H1 (cell line): Measurements from ENCODE around the gene LRRC27. TPM values are rescaled to one million over a fixed set of nuclear protein-coding genes. Genes with fewer than 3 reads are reported as not detected.

Experiments
- CTCF ChIA-PET: fragments of 300-600 bp; sonication (Branson Sonifier 250); formaldehyde crosslinking; loops from one replicate; lab custom pipeline; 2021; ENCODE audit not compliant: partially characterized antibody; lab: Charles Lee
- POLR2A ChIA-PET: fragments of 300-600 bp; sonication (Branson Sonifier 250); formaldehyde crosslinking; loops from one replicate; lab custom pipeline; 2021; ENCODE audit warnings: inconsistent platforms; ENCODE audit not compliant: partially characterized antibody; lab: Charles Lee
- DNase-seq, 2 experiments: peaks; one replicate each; pipeline versions ENCODE4 v3.0.0 to v3.0.0-alpha.2; 2010 to 2022; ENCODE audit warnings: low spot score in 2 of 2, low read depth in 1 of 2, mixed read lengths in 1 of 2
- FAIRE-seq: peaks from 2 replicates; lab custom pipeline; 2011; peaks lifted over from hg19 to GRCh38; lab: Jason Lieb, UNC
- H2AFZ ChIP-seq: 2 replicates; pipeline ENCODE4 v1.8.1; 2012; ENCODE audit warnings: low read length, inconsistent platforms
- H2AK5ac ChIP-seq: 2 replicates; pipeline ENCODE4 v1.6.1; 2013; ENCODE audit warnings: low read depth, low read length
- H2BK120ac ChIP-seq: replicated peaks from 2 replicates; pipeline ENCODE3; 2013; ENCODE audit warnings: low read depth, low read length, inconsistent platforms
- H2BK12ac ChIP-seq: 2 replicates; pipeline ENCODE4 v1.6.1; 2013; ENCODE audit warnings: low read depth, low read length
- H2BK15ac ChIP-seq: 2 replicates; pipeline ENCODE4 v1.6.1; 2013; ENCODE audit warnings: low read length
- H2BK20ac ChIP-seq: 2 replicates; pipeline ENCODE4 v1.6.1; 2013; ENCODE audit warnings: low read length
- H2BK5ac ChIP-seq: 2 replicates; pipeline ENCODE4 v1.6.1; 2013; ENCODE audit warnings: low read depth, low read length
- H3K14ac ChIP-seq: 2 replicates; pipeline ENCODE4 v1.6.1; 2013; ENCODE audit warnings: inconsistent platforms; ENCODE audit not compliant: insufficient read length
- H3K18ac ChIP-seq: 2 replicates; pipeline ENCODE4 v1.6.1; 2013; ENCODE audit warnings: low read length; ENCODE audit errors: extremely low read depth
- H3K23ac ChIP-seq: 2 replicates; pipeline ENCODE4 v1.6.1; 2013; ENCODE audit warnings: inconsistent platforms; ENCODE audit not compliant: insufficient read length
- H3K23me2 ChIP-seq: 2 replicates; pipeline ENCODE4 v1.6.1; 2013; ENCODE audit warnings: low read depth, low read length
- H3K27ac ChIP-seq: 2 replicates; pipeline ENCODE4 v1.6.1; 2011; ENCODE audit warnings: low read depth, low read length, inconsistent platforms
- H3K27me3 ChIP-seq, 4 experiments: replicated peaks in 1 of 4; 1 replicate in 1 of 4; 2 replicates in 3 of 4; pipeline versions ENCODE4 v1.6.1 to v1.8.1; 2011 to 2013; ENCODE audit warnings: low read length in 3 of 4, mild to moderate bottlenecking in 3 of 4, inconsistent platforms in 2 of 4, mixed read lengths in 2 of 4, moderate library complexity in 1 of 4; ENCODE audit not compliant: control insufficient read depth in 3 of 4, insufficient read depth in 3 of 4; ENCODE audit errors: extremely low read depth in 1 of 4
- H3K36me3 ChIP-seq, 4 experiments: 2 replicates each; pipeline versions ENCODE4 v1.6.1 to v1.8.1; 2011 to 2013; ENCODE audit warnings: mild to moderate bottlenecking in 4 of 4, low read length in 3 of 4, moderate library complexity in 2 of 4, control low read depth in 1 of 4, inconsistent platforms in 1 of 4; ENCODE audit not compliant: insufficient read depth in 4 of 4, control insufficient read depth in 2 of 4
- H3K4ac ChIP-seq: replicated peaks from 2 replicates; pipeline ENCODE3; 2013; ENCODE audit warnings: low read length, low read depth, mixed read lengths, inconsistent platforms; ENCODE audit not compliant: insufficient read length
- H3K4me1 ChIP-seq, 4 experiments: replicated peaks in 1 of 4; 1 replicate in 1 of 4; 2 replicates in 3 of 4; pipeline versions ENCODE4 v1.6.1 to v1.8.1; 2011 to 2013; ENCODE audit warnings: low read length in 3 of 4, inconsistent platforms in 2 of 4, mixed read lengths in 1 of 4; ENCODE audit not compliant: insufficient read depth in 4 of 4, control insufficient read depth in 3 of 4
- H3K4me2 ChIP-seq, 2 experiments: 2 replicates each; pipeline versions ENCODE4 v1.6.1 to v1.8.1; 2011 to 2013; ENCODE audit warnings: low read depth in 2 of 2, low read length in 2 of 2, control low read depth in 1 of 2, inconsistent platforms in 1 of 2, mild to moderate bottlenecking in 1 of 2; ENCODE audit not compliant: insufficient read depth in 1 of 2
- H3K4me3 ChIP-seq, 4 experiments: fragments of 200-600, 300-600 bp in 1 of 4; sonication (generic), shearing (Covaris generic), sonication (Bioruptor Twin) in 1 of 4; 2 replicates each; pipeline versions ENCODE4 v1.5.1 to v1.8.1; 2011 to 2016; ENCODE audit warnings: low read length in 4 of 4, low read depth in 3 of 4, control low read depth in 2 of 4, inconsistent platforms in 2 of 4, mild to moderate bottlenecking in 2 of 4, mixed read lengths in 1 of 4, moderate library complexity in 1 of 4; ENCODE audit not compliant: insufficient read depth in 2 of 4; ENCODE audit errors: extremely low read depth in 1 of 4
- H3K56ac ChIP-seq: replicated peaks from 2 replicates; pipeline ENCODE3; 2013; ENCODE audit warnings: low read depth, mild to moderate bottlenecking, mixed read lengths, low read length, inconsistent platforms; ENCODE audit not compliant: insufficient read length
- H3K79me1 ChIP-seq: 2 replicates; pipeline ENCODE4 v1.6.1; 2013; ENCODE audit warnings: low read depth, low read length, control low read depth
- H3K79me2 ChIP-seq, 2 experiments: 2 replicates each; pipeline versions ENCODE4 v1.6.1 to v1.8.1; 2012 to 2013; ENCODE audit warnings: low read length in 2 of 2, mild to moderate bottlenecking in 2 of 2, inconsistent platforms in 1 of 2; ENCODE audit not compliant: insufficient read depth in 2 of 2, control insufficient read depth in 1 of 2
- H3K9ac ChIP-seq, 4 experiments: replicated peaks in 1 of 4; 1 replicate in 1 of 4; 2 replicates in 3 of 4; pipeline versions ENCODE4 v1.6.1 to v1.8.1; 2011 to 2013; ENCODE audit warnings: low read depth in 3 of 4, low read length in 3 of 4, control low read depth in 2 of 4, mild to moderate bottlenecking in 2 of 4, moderate library complexity in 2 of 4, inconsistent platforms in 1 of 4; ENCODE audit errors: extremely low read depth in 1 of 4
- H3K9me3 ChIP-seq, 2 experiments: 2 replicates each; pipeline versions ENCODE4 v1.6.1 to v1.8.1; 2012 to 2013; ENCODE audit warnings: mild to moderate bottlenecking in 2 of 2, moderate library complexity in 2 of 2, control low read depth in 1 of 2, inconsistent platforms in 1 of 2, low read depth in 1 of 2, low read length in 1 of 2, mixed read lengths in 1 of 2; ENCODE audit not compliant: insufficient read depth in 2 of 2
- H4K20me1 ChIP-seq, 2 experiments: replicated peaks in 1 of 2; 2 replicates each; pipeline versions ENCODE3 to v1.8.1; 2011 to 2013; ENCODE audit warnings: inconsistent platforms in 2 of 2, low read length in 2 of 2, mild to moderate bottlenecking in 1 of 2; ENCODE audit not compliant: insufficient read depth in 2 of 2, control insufficient read depth in 1 of 2
- H4K5ac ChIP-seq: 2 replicates; pipeline ENCODE4 v1.6.1; 2013; ENCODE audit warnings: low read length, low read depth, mixed read lengths, inconsistent platforms; ENCODE audit not compliant: insufficient read length
- H4K8ac ChIP-seq: 2 replicates; pipeline ENCODE4 v1.8.0; 2013; ENCODE audit warnings: mild to moderate bottlenecking, moderate library complexity, low read length, inconsistent platforms; ENCODE audit not compliant: insufficient read depth; ENCODE audit errors: extremely low read depth
- H4K91ac ChIP-seq: replicated peaks from 2 replicates; pipeline ENCODE3; 2013; ENCODE audit warnings: low read length, mixed read lengths, inconsistent platforms; ENCODE audit not compliant: insufficient read length
- ATF2 ChIP-seq: IDR thresholded peaks from 2 replicates; pipeline ENCODE4 v1.6.1; 2012; ENCODE audit warnings: low read length, inconsistent platforms
- CBX8 ChIP-seq: fragments of 300-800, 300-1000 bp; sonication (generic); IDR thresholded peaks from 2 replicates; pipeline ENCODE4 v1.7.1; 2016; ENCODE audit warnings: low read depth, low read length, borderline replicate concordance
- KDM4A ChIP-seq: IDR thresholded peaks from one replicate; pipeline ENCODE4 v1.7.1; 2012; ENCODE audit warnings: low read depth, mild to moderate bottlenecking, moderate library complexity, low read length, inconsistent platforms; ENCODE audit not compliant: severe bottlenecking
- PHF8 ChIP-seq: fragments of 200-600 bp; sonication (generic); conservative IDR thresholded peaks from 2 replicates; pipeline ENCODE4 v1.7.1; 2012; ENCODE audit warnings: low read depth, mild to moderate bottlenecking, inconsistent platforms, low read length, moderate library complexity
- POU5F1 ChIP-seq: IDR thresholded peaks from 2 replicates; pipeline ENCODE4 v1.6.1; 2011; ENCODE audit warnings: low read depth, mild to moderate bottlenecking, low read length, moderate library complexity
- TEAD4 ChIP-seq: IDR thresholded peaks from 2 replicates; pipeline ENCODE4 v1.6.1; 2012; ENCODE audit warnings: low read depth, low read length, inconsistent platforms, mixed read lengths
- WGBS, 2 experiments: shearing (Covaris generic) in 1 of 2; methylation state at CpG; one replicate each; pipeline versions ENCODE4 v1.1.6 to v1.1.7; 2013 to 2015; ENCODE audit warnings: low lambda C conversion rate in 2 of 2, mixed read lengths in 2 of 2, inconsistent platforms in 1 of 2, low coverage in 1 of 2, missing lambda C conversion rate in 1 of 2; ENCODE audit not compliant: insufficient replicate concordance in 2 of 2, insufficient coverage in 1 of 2, insufficient read length in 1 of 2; ENCODE audit errors: extremely low coverage in 1 of 2, missing lambda C conversion rate in 1 of 2; 5-methylcytosine and 5-hydroxymethylcytosine counted together
- polyA plus RNA-seq, 7 experiments: library from polyadenylated mRNA; depleted of rRNA in 3 of 7; stranded (reverse) in 5 of 7; unstranded in 2 of 7; fragments of >200 nt in 5 of 7; fragments of 200-250 nt in 2 of 7; gene quantifications; 1 replicate in 5 of 7; 2 replicates in 1 of 7; 4 replicates in 1 of 7; pipeline versions ENCODE4 v1.2.1 to v1.2.3, GENCODE V29; 2011 to 2013; ENCODE audit warnings: missing spikeins in 2 of 7, mixed read lengths in 2 of 7
- total RNA-seq: library from RNA; stranded (reverse); fragmentation: NEBNext Ultra II Directional; extraction: Animal tissue kit (Norgen Biotek cat#: 25700); gene quantifications from 2 replicates; pipeline ENCODE4 v1.2.1, GENCODE V29; 2021

The LRRC27 gene
- total and polyA plus RNA-seq, 2 of the 8 experiments (the other 6 are each of a cell fraction or from before 2014, with no cell fraction given) = 1.2 to 3.8 TPM

- H3K27ac ChIP-seq = no peak overlapping the region
- H2BK20ac ChIP-seq = no peak overlapping the region
- FAIRE-seq (no peak), DNase-seq (no peak)
- 90% methylated on average over 12 of the region's 12 CpGs; no CpG with 5 or more reads in 1 of the 2 experiments for WGBS, 2 experiments
- H3K23ac ChIP-seq = no peak overlapping the region
- H3K9me3 ChIP-seq = no peaks in the 10 kb centered on the region
- H3K27me3 ChIP-seq = peaks cover 0 to 6% (median 2%) of the 10 kb centered on the region in 4 experiments; a peak in 4 of 7 replicates
- H3K4me3 ChIP-seq = no peak overlapping the region
- H3K56ac ChIP-seq = no peak overlapping the region
- no peak overlapping the region for H4K91ac ChIP-seq
- H4K20me1 ChIP-seq = peaks cover 0 to 7% of the 10 kb centered on the region in 2 experiments
- H3K9ac ChIP-seq = no peak overlapping the region
- no peak overlapping the region for H2BK12ac ChIP-seq
- H3K36me3 ChIP-seq = no peaks in the 10 kb centered on the region
- H3K4me2 ChIP-seq = no peak overlapping the region
- H3K14ac ChIP-seq = no peak overlapping the region
- peaks cover 10% of the 10 kb centered on the region for H3K23me2 ChIP-seq
- H2BK15ac ChIP-seq = no peak overlapping the region
- H3K18ac ChIP-seq = no peak overlapping the region
- no peak overlapping the region for H3K4ac ChIP-seq
- H3K79me1 ChIP-seq = no peaks in the 10 kb centered on the region
- no peak overlapping the region for H2BK5ac ChIP-seq
- POLR2A ChIA-PET = interaction anchor here (1.1 to 1.6 kb wide), 2 partner anchors 17 to 56 kb away, joined by 3 to 6 read pairs; no protein-coding TSS in a partner anchor
- peak overlapping the region; percentile 93; the same call in 1 of the 2 replicates for H2AK5ac ChIP-seq
- no peaks in the 10 kb centered on the region for H3K79me2 ChIP-seq
- no peak overlapping the region for H2BK120ac ChIP-seq
- H2AFZ ChIP-seq = no peak overlapping the region
- H3K4me1 ChIP-seq = peaks cover 0 to 24% (median 18%) of the 10 kb centered on the region in 4 experiments; a peak in 6 of 7 replicates
- H4K5ac ChIP-seq = no peak overlapping the region
- CTCF ChIA-PET = interaction anchor here (0.7 to 2.9 kb wide), 5 partner anchors 28 to 75 kb away, joined by 3 to 7 read pairs (median 3); no protein-coding TSS in a partner anchor
- no peak overlapping the region for H4K8ac ChIP-seq
- TF ChIP-seq PHF8 = no peak
- TF ChIP-seq POU5F1 = no peak
- TF ChIP-seq ATF2 = no peak
- no peak for TF ChIP-seq KDM4A
- TF ChIP-seq CBX8 = no peak
- no peak for TF ChIP-seq TEAD4
Measured at GRCh38 chr10:132392811-132393694, 61.1 kb downstream of the LRRC27 start.
